GM21390 (cell line): Measurements from ENCODE around the gene SS18L1.
A peak's percentile ranks its signal among the peaks of the same experiment; 100 is the strongest.

ENCODE experiments used
- ATAC-seq: cut with Tn5 transposase; IDR thresholded peaks from one replicate; pipeline ENCODE4 v1.9.1; 2021; ENCODE audit not compliant: unreplicated experiment

Gene SS18L1

GRCh38 chr20:62168890-62169435 lies 25.4 kb downstream of the SS18L1 start:
- no peak for ATAC-seq

- ATAC-seq: no peak
Observed at GRCh38 chr20:62170536-62170935, 27.0 kb downstream of the SS18L1 start.

DNA sequence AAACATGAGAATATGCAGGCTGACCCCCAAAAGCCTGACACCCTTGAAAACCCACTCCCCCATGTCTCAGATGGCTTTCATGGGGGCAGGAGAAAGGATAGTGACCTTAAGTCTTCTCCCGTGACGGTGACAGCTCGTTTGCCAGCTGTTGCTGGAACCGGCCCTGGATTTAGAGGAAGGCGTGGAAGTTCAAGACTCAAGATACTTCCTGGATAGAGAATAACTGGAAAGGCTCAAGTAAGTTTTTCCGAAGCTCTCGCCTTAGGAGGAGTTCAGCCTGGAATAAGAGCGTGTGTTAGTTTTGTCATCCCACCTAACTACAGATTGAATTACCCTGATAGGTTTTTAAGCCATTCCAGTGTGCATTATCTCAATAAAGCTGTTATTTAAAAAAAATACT lies 27.7 kb downstream of the SS18L1 start:
- no peak for ATAC-seq

- ATAC-seq: no peak
Observed at GRCh38 chr20:62172666-62173065, 29.1 kb downstream of the SS18L1 start.

- ATAC-seq: no peak
Observed at GRCh38 chr20:62174021-62174804, 30.6 kb downstream of the SS18L1 start.

- ATAC-seq: no peak
Observed at GRCh38 chr20:62174870-62175624, 31.5 kb downstream of the SS18L1 start.

- no peak for ATAC-seq
Observed at GRCh38 chr20:62175711-62176110, 32.1 kb downstream of the SS18L1 start.

DNA sequence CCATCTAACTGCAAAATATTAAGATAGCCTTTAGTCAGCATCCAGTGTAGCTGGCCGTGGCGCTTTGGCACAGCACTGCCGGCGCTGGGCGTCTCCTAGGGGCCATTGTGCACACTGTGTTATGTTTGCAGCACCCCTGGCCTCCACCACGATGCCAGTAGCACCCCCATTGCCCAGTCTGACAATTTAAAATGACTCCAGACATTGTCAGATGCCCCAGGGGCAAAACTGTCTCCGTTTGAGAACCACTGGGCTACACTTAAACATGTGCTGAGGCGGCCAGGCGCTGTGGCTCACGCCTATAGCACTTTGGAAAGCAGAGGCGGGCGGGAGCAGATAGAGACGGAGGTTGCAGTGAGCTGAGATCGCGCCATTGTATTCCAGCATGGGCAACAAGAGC lies 33.3 kb downstream of the SS18L1 start:
- ATAC-seq: no peak

DNA sequence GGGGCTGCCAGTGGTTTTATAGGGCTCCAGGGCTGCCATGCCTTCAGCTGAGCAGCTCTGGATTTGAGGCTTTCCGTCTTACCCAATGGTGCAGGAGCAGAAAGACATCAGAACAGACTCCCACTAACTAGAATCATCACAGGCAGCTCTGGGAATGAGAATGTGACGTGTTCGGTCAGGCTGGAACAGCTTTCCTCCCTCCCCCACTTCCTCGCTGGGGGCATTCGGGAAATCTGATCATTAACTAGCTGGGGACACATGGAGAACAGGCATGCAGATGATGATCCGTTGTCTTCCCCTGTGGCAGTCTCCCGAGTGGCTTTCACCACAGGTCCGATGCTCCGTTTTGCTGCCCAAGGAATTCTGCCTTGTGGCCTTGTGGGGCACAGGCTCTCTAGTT lies 33.7 kb downstream of the SS18L1 start:
- ATAC-seq: no peak

DNA sequence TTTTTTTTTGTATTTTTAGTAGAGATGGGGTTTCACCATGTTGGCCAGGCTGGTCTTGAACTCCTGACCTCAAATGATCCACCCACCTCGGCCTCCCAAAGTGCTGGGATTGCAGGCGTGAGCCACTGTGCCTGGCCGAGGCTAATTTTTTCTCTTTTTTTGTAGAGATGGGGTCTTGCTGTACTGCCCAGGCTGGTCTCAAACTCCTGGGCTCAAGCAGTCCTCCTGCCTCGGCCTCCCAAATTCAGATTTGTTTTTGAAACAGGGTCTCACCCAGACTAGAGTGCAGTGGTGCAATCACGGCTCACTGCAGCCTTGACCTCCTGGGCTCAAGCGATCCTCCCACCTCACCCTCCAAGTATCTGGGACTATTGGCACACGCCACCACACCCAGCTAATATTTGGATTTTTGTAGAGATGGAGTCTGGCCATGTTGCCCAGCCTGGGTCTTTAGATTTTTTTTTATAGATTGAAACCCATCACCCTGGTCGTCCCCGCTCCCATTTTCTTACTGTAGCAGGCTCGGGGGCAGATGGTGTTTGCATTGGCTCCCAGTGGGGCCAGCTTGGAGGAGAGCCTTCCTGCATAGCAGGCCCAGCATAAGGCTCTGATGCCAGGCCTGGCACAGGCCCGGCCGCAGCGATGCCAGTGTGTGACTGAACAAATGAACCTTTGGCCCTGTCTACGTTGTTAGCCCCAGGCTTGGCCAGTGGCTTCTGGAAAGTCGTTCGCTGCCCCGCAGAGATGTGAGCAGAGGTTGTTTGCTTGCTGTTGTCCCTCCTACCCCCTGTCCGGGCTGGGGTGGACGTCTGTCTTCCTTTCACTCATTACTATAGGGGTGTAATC lies 35.0 kb downstream of the SS18L1 start:
- no peak for ATAC-seq

DNA sequence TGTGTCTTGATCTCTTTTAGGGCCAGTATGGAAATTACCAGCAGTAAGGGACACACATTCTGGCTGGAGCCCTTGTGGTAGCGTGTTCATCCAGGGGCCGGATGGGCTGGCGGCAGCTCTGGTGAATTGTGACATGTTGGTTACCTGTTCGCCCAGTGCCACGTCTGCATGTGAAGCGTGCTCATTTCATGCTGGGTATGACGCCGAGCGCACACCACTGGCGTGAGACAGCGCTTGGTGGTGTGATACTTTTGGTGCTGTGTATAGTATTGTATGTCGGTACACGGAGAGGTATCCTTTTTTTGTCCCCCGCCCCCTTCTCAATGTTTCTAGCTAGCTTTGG lies 35.6 kb downstream of the SS18L1 start:
- no peak for ATAC-seq

GRCh38 chr20:62181808-62182207 lies 38.2 kb downstream of the SS18L1 start:
- ATAC-seq: no peak

- peak; percentile 85 for ATAC-seq
Observed at GRCh38 chr20:62182469-62183425, 39.2 kb downstream of the SS18L1 start, which contains the start of gene MTG2. TSS of gene MTG2 (plus strand) at chr20:62183028. CDS start at chr20:62193421, 10,393 bp downstream.

DNA sequence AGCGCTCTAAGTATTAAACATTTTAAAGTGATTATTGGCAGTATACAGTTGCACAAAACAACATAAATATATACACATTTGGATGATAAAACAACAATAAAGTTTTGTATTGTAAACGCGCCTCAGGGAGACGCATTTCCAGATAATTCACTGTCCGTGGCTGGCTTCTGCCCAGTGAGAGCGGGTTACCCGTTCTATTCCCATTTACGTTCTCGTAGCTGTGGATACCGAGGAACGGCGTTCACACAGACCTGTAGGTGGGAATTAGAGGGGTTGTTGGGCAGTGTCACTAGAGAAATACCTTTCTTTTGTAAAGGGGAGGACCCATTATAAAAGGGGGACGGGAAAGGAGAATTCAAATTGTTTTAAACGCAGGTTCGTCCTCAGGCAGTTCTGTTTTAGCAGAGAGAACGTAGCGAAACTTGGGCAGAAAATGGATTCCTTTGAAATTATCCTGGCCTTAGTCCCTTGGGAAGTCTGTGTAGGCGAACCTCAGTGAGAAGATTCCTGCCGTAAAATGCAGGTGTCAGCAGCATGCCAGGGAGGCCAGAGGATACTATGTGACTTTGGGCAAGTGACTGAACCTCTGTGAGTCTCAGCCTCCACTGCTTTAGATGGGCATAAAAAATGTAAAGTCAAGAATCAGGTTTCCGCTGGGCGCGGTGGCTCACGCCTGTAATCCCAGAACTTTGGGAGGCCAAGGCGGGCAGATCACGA lies 40.0 kb downstream of the SS18L1 start:
- no peak for ATAC-seq

DNA sequence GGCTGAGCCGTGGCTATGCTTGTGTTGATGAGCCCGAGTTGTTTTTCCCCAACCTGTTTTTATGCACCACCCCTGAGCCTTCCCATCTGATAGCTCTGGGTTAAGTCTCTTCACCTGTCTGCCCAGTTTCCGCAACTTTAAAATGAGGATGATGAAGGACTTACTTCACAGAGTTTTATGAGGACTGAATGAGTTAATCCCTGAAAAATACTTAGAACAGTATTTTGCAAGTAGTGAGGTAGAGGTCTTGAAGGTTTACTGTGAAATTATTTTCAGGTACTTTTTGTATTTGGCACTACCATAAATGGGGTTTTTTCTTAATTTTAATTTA lies 42.5 kb downstream of the SS18L1 start:
- no peak for ATAC-seq

- ATAC-seq: no peak
Observed at GRCh38 chr20:62186887-62187866, 43.6 kb downstream of the SS18L1 start.

- no peak for ATAC-seq
Observed at GRCh38 chr20:62190639-62191411, 47.3 kb downstream of the SS18L1 start.
